CD14-positive monocyte (primary cell): ENCODE data around the gene SKIC2. TPM values are rescaled to one million over a fixed set of nuclear protein-coding genes. Genes with fewer than 3 reads are reported as not detected.

ENCODE experiments used
- DNase-seq, 3 donors: peaks; one replicate each; pipeline ENCODE4 v3.0.0-alpha.2; 2011 to 2022
- H2AFZ ChIP-seq: 2 replicates; pipeline ENCODE4 v1.6.0; 2012; ENCODE audit warnings: mild to moderate bottlenecking, low read depth, low read length, inconsistent platforms; ENCODE audit not compliant: insufficient read depth, poor library complexity, severe bottlenecking
- H3K27ac ChIP-seq, 2 donors: 1 replicate in 1 of 2; 2 replicates in 1 of 2; pipeline ENCODE4 v1.5.1; 2012 to 2013; ENCODE audit warnings: low read length in 2 of 2, control low read depth in 1 of 2, inconsistent platforms in 1 of 2, low read depth in 1 of 2, mild to moderate bottlenecking in 1 of 2
- H3K27me3 ChIP-seq, 2 donors: one replicate each; pipeline versions ENCODE4 v1.6.0 to v1.6.1; 2011 to 2013; ENCODE audit warnings: low read length in 2 of 2; ENCODE audit not compliant: control insufficient read depth in 2 of 2, insufficient read depth in 2 of 2
- H3K36me3 ChIP-seq, 2 donors: replicated peaks in 1 of 2; 1 replicate in 1 of 2; 2 replicates in 1 of 2; pipeline versions ENCODE4 v1.5.1 to v1.6.1; 2012 to 2013; ENCODE audit warnings: low read length in 2 of 2, control low read depth in 1 of 2, inconsistent platforms in 1 of 2, mild to moderate bottlenecking in 1 of 2; ENCODE audit not compliant: insufficient read depth in 2 of 2, control insufficient read depth in 1 of 2
- H3K4me1 ChIP-seq, 2 donors: 1 replicate in 1 of 2; 2 replicates in 1 of 2; pipeline versions ENCODE4 v1.5.1 to v1.6.1; 2012 to 2013; ENCODE audit warnings: low read length in 2 of 2, control low read depth in 1 of 2, inconsistent platforms in 1 of 2, mild to moderate bottlenecking in 1 of 2, moderate library complexity in 1 of 2; ENCODE audit not compliant: insufficient read depth in 2 of 2, control insufficient read depth in 1 of 2
- H3K4me2 ChIP-seq: replicated peaks from 2 replicates; pipeline ENCODE3; 2012; ENCODE audit warnings: low read length, moderate library complexity, mild to moderate bottlenecking; ENCODE audit not compliant: poor library complexity, severe bottlenecking; ENCODE audit errors: extremely low read depth
- H3K4me3 ChIP-seq, 3 experiments: fragments of 200-600 bp in 1 of 3; sonication (generic) in 1 of 3; replicated peaks in 1 of 3; 1 replicate in 2 of 3; 2 replicates in 1 of 3; pipeline ENCODE4 v1.5.1; 2011 to 2013; ENCODE audit warnings: low read length in 3 of 3, mild to moderate bottlenecking in 3 of 3, control low read depth in 2 of 3, low read depth in 2 of 3, inconsistent platforms in 1 of 3, moderate library complexity in 1 of 3
- H3K79me2 ChIP-seq: 2 replicates; pipeline ENCODE4 v1.6.0; 2012; ENCODE audit warnings: mild to moderate bottlenecking, control low read depth, inconsistent platforms, low read length, moderate library complexity; ENCODE audit not compliant: insufficient read depth
- H3K9ac ChIP-seq: 2 replicates; pipeline ENCODE4 v1.6.0; 2017; ENCODE audit warnings: low read length, mild to moderate bottlenecking; ENCODE audit not compliant: insufficient read depth, poor library complexity, severe bottlenecking
- H3K9me3 ChIP-seq, 2 donors: replicated peaks in 1 of 2; 1 replicate in 1 of 2; 2 replicates in 1 of 2; pipeline versions ENCODE4 v1.5.1 to v1.6.1; 2012 to 2013; ENCODE audit warnings: low read length in 2 of 2, control low read depth in 1 of 2; ENCODE audit not compliant: control insufficient read depth in 1 of 2, insufficient read depth in 1 of 2
- H4K20me1 ChIP-seq: 2 replicates; pipeline ENCODE4 v1.6.0; 2012; ENCODE audit warnings: mild to moderate bottlenecking, low read length, control low read depth, moderate library complexity; ENCODE audit not compliant: insufficient read depth
- H3K27ac Mint-ChIP-seq, 7 donors: one replicate each; pipeline ENCODE4 v1.8.0; 2020; ENCODE audit warnings: mild to moderate bottlenecking in 7 of 7, mixed read lengths in 7 of 7, moderate library complexity in 6 of 7, inconsistent platforms in 2 of 7
- H3K27me3 Mint-ChIP-seq, 3 donors: one replicate each; pipeline ENCODE4 v1.8.0; 2021 to 2022; ENCODE audit warnings: low read depth in 3 of 3, mild to moderate bottlenecking in 3 of 3, mixed read lengths in 3 of 3, moderate library complexity in 3 of 3, inconsistent platforms in 1 of 3
- H3K36me3 Mint-ChIP-seq, 2 donors: one replicate each; pipeline ENCODE4 v1.8.0; 2020; ENCODE audit warnings: mixed read lengths in 2 of 2, inconsistent platforms in 1 of 2, mild to moderate bottlenecking in 1 of 2
- H3K4me1 Mint-ChIP-seq: one replicate; pipeline ENCODE4 v1.8.0; 2020; ENCODE audit warnings: mild to moderate bottlenecking, mixed read lengths
- H3K4me3 Mint-ChIP-seq, 2 donors: one replicate each; pipeline ENCODE4 v1.8.0; 2020; ENCODE audit warnings: mild to moderate bottlenecking in 2 of 2, mixed read lengths in 2 of 2, moderate library complexity in 1 of 2
- H3K9me3 Mint-ChIP-seq, 7 donors: one replicate each; pipeline ENCODE4 v1.8.0; 2020 to 2022; ENCODE audit warnings: mixed read lengths in 7 of 7, mild to moderate bottlenecking in 6 of 7, moderate library complexity in 6 of 7, inconsistent platforms in 2 of 7
- CTCF ChIP-seq: fragments of 200-600 bp; IDR thresholded peaks from one replicate; pipeline ENCODE4 v1.8.0; 2022; ENCODE audit warnings: antibody characterized with exemption, mild to moderate bottlenecking
- WGBS: methylation state at CpG from one replicate; pipeline ENCODE4 v1.1.5; 2013; ENCODE audit warnings: missing lambda C conversion rate; ENCODE audit not compliant: insufficient coverage; 5-methylcytosine and 5-hydroxymethylcytosine counted together
- intact Hi-C, 2 donors: fragments of 100-400 bp; cut with micrococcal nuclease; formaldehyde crosslinking; loops; one replicate each; pipeline versions ENCODE4 v1.15.0 to v1.15.1; 2023
- polyA plus RNA-seq, 3 donors: library from polyadenylated mRNA; depleted of rRNA in 1 of 3; unstranded in 2 of 3; stranded (reverse) in 1 of 3; fragments of 300-500 nt in 2 of 3; fragments of >200 nt in 1 of 3; fragmentation: Illumina TruSeq in 2 of 3; gene quantifications; 1 replicate in 2 of 3; 2 replicates in 1 of 3; pipeline ENCODE4 v1.2.3, GENCODE V29; 2012 to 2021

The SKIC2 gene
- polyA plus RNA-seq, 3 donors = 13.2 to 72.1 (median 13.2) TPM

GRCh38 chr6:31969712-31970603, 11.0 kb downstream of the SKIC2 start:
- H3K36me3 ChIP-seq = peaks cover 51 to 58% of the 10 kb centered on the region in 2 donors
- H3K9ac ChIP-seq = no peak overlapping the region
- H2AFZ ChIP-seq = no peak overlapping the region
- H3K27me3 ChIP-seq = no peaks in the 10 kb centered on the region
- Mint-ChIP-seq H3K27me3 (peaks cover 0 to 2% (median 1%) of the 10 kb centered on the region in 3 donors), H3K27ac (peak overlapping the region; percentile 59 to 100 (median 100)), H3K9me3 (peaks cover 0 to under 1% (median 0%) of the 10 kb centered on the region in 7 donors), H3K4me1 (peaks cover 29% of the 10 kb centered on the region), H3K4me3 (no peak overlapping the region), H3K36me3 (peaks cover 56 to 62% of the 10 kb centered on the region in 2 donors)
- H3K4me1 ChIP-seq = peaks cover 20 to 26% of the 10 kb centered on the region in 2 donors
- H3K27ac ChIP-seq = peak overlapping the region in 1 of 2 donors; percentile 99
- no peak overlapping the region for H3K4me2 ChIP-seq
- no peaks in the 10 kb centered on the region for H4K20me1 ChIP-seq
- 87% methylated on average over 10 of the region's 17 CpGs for WGBS
- no peak overlapping the region for H3K4me3 ChIP-seq
- no peak for TF ChIP-seq CTCF
- DNase-seq = peak in 1 of 3 donors; percentile 10
- H3K79me2 ChIP-seq = peaks cover 26% of the 10 kb centered on the region
- no peaks in the 10 kb centered on the region for H3K9me3 ChIP-seq
- intact Hi-C loops = no loop called here

GRCh38 chr6:31970604-31971271, 11.8 kb downstream of the SKIC2 start:
- DNase-seq = peak in 1 of 3 donors; percentile 11

More at GRCh38 chr6:31970604-31971271, 11.8 kb downstream of the SKIC2 start:
- peak overlapping the region; percentile 96 for H3K4me2 ChIP-seq
- intact Hi-C loops = no loop called here
- no peak for TF ChIP-seq CTCF
- H2AFZ ChIP-seq = peak overlapping the region; percentile 90
- peaks cover 0 to 4% (median 0%) of the 10 kb centered on the region in 7 donors for H3K9me3 Mint-ChIP-seq
- peaks cover 0 to 2% (median 0%) of the 10 kb centered on the region in 3 donors for H3K27me3 Mint-ChIP-seq
- H4K20me1 ChIP-seq = no peaks in the 10 kb centered on the region
- H3K27me3 ChIP-seq = no peaks in the 10 kb centered on the region
- H3K9me3 ChIP-seq = no peaks in the 10 kb centered on the region
- peaks cover 20 to 26% of the 10 kb centered on the region in 2 donors for H3K4me1 ChIP-seq
- peaks cover 43 to 50% of the 10 kb centered on the region in 2 donors for H3K36me3 ChIP-seq
- H3K4me1 Mint-ChIP-seq = peaks cover 29% of the 10 kb centered on the region
- H3K36me3 Mint-ChIP-seq = peaks cover 48 to 60% of the 10 kb centered on the region in 2 donors
- H3K4me3 ChIP-seq = peak overlapping the region in 1 of 3 experiments; percentile 85
- peaks cover 26% of the 10 kb centered on the region for H3K79me2 ChIP-seq
- peak overlapping the region; percentile 99 to 100 (median 100) for H3K27ac Mint-ChIP-seq
- peak overlapping the region; percentile 88 to 99 for H3K27ac ChIP-seq
- H3K4me3 Mint-ChIP-seq = peak overlapping the region in 1 of 2 donors; percentile 92
- 94% methylated on average over 15 of the region's 18 CpGs for WGBS
- H3K9ac ChIP-seq = peak overlapping the region; percentile 91
